Right atrium auricular region (tissue), 2 donors: Measurements from ENCODE around the gene PLEKHB2. TPM values are rescaled to one million over a fixed set of nuclear protein-coding genes. Genes with fewer than 3 reads are reported as not detected.
"Not testable (repeated sequence)": the region's sequence is repeated elsewhere in the genome, so short reads cannot be mapped to it uniquely, and the experiment has no call there.

ENCODE experiments used
- DNase-seq: peaks from one replicate; pipeline ENCODE4 v3.0.0-alpha.2; 2019; ENCODE audit warnings: low spot score
- H3K27ac ChIP-seq, 2 donors: fragments of 200-600 bp; sonication (generic); 1 replicate in 1 of 2; 2 replicates in 1 of 2; pipeline ENCODE4 v1.5.1; 2016 to 2019
- H3K27me3 ChIP-seq, 2 donors: fragments of 200-600 bp; sonication (generic); one replicate each; pipeline versions ENCODE4 v1.5.1 to v1.6.0; 2017 to 2019
- H3K36me3 ChIP-seq: fragments of 200-600 bp; sonication (generic); one replicate; pipeline ENCODE4 v1.5.1; 2016
- H3K4me1 ChIP-seq, 2 donors: fragments of 200-600 bp; sonication (generic); one replicate each; pipeline versions ENCODE4 v1.5.1 to v1.6.0; 2017 to 2019
- H3K4me3 ChIP-seq, 2 donors: fragments of 200-600 bp; sonication (generic); 1 replicate in 1 of 2; 2 replicates in 1 of 2; pipeline ENCODE4 v1.5.1; 2017 to 2019; ENCODE audit warnings: mild to moderate bottlenecking in 1 of 2, moderate library complexity in 1 of 2
- H3K9me3 ChIP-seq, 2 donors: fragments of 200-600 bp; sonication (generic); one replicate each; pipeline ENCODE4 v1.5.1; 2019
- total RNA-seq, 2 donors: library from RNA; depleted of rRNA; stranded (reverse); fragments of >200 nt; gene quantifications; one replicate each; pipeline ENCODE4 v1.1.0, GENCODE V29; 2016
- TF ChIP-seq, protein P1 (sequence below), 2 donors: fragments of 200-600 bp; sonication (generic); IDR thresholded peaks; one replicate each; pipeline ENCODE4 v1.5.1; 2019; ENCODE audit warnings: antibody characterized with exemption in 2 of 2

The PLEKHB2 gene
- total RNA-seq, 2 donors from 2014 or later: 40.5 to 44.8 TPM

DNA sequence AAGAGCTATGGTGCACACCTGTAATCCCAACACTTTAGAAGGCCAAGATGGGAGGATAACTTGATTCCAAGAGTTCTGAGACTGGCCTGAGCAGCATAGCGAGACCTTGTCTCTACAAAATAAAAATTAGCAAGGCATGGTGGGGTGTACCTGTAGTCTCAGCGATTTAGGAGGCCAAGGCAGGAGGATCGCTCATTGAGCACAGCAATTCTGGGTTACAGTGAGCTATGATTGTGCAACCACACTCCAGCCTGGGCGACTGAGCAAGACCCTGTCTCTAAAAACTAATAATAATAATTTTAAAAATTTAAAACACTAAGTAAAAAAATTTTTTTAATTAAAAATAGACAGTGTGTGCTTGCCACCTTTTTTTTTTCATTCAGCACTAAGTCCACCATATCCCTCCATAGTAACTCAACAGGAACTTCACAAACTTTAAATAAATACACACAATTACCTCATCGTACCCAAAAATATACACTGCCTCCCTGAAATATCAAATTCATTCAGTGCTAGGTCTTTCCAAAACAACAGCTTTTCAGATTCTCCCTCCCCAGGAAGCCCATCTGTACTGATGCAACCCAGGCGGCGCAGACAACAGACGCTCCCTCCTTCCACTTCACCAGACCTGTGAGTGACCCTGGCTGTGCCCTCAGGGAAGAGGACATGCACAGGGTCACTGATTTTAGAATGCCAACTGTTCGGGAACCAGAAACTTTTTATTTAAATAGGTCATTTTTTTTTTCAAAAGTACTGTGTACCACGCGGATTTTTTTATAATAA, 41.4 kb upstream of the PLEKHB2 start:
- Histone ChIP-seq H3K27ac (no peak overlapping the region), H3K9me3 (no peaks in the 10 kb centered on the region), H3K27me3 (no peaks in the 10 kb centered on the region), H3K4me3 (no peak overlapping the region), H3K4me1 (peaks cover 0 to 27% of the 10 kb centered on the region in 2 donors), H3K36me3 (peaks cover 37% of the 10 kb centered on the region)
- DNase-seq: no peak
- TF ChIP-seq, protein P1, sequence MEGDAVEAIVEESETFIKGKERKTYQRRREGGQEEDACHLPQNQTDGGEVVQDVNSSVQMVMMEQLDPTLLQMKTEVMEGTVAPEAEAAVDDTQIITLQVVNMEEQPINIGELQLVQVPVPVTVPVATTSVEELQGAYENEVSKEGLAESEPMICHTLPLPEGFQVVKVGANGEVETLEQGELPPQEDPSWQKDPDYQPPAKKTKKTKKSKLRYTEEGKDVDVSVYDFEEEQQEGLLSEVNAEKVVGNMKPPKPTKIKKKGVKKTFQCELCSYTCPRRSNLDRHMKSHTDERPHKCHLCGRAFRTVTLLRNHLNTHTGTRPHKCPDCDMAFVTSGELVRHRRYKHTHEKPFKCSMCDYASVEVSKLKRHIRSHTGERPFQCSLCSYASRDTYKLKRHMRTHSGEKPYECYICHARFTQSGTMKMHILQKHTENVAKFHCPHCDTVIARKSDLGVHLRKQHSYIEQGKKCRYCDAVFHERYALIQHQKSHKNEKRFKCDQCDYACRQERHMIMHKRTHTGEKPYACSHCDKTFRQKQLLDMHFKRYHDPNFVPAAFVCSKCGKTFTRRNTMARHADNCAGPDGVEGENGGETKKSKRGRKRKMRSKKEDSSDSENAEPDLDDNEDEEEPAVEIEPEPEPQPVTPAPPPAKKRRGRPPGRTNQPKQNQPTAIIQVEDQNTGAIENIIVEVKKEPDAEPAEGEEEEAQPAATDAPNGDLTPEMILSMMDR (IDR thresholded peaks at IDR 0.05): no peak

DNA sequence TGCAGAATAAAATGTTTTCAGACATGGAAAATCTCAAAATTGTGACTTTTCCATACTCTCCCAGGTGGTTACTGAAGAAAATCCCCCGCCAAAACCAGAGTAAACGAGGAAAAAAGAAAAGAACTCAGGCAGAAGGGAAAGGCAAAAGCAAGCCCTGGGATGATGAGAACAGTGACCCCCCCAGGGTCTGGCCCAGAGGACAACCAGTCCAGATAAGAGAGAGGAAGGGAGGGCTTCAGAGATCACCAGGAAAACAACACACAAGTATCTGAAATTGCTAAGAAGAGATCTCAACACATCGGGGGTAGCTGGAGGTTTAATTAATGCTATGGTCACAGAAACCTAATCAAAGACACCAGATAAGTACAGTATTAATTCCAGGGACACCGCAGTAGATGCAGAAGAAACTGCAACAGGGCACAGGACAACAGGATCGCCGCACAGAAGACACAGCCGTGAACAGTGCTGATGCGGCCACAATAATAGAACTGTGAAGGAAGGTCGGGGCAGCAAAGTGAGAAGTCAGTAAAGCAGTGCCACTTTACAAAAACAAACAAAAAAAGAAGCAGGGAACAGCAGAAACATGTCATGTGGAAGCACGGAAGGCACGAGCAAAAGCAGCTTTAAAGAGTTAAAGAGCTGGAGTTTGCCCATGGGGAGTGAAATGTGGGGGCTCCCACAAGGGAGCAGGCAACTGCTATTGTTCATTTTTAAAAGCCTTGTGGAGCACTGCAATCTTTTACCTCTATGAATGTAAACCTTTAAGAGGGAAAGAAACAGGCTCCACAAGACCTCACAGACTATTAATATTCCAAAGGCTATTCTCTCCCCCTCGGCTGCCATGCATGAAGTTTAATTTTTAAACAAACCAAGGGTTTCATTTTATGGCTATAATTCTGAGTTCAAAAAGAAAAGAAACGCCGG, 40.3 kb upstream of the PLEKHB2 start:
- TF ChIP-seq, protein P1 (IDR thresholded peaks at IDR 0.05): no peak
- Histone ChIP-seq H3K4me3 (no peak overlapping the region), H3K9me3 (no peaks in the 10 kb centered on the region), H3K27me3 (no peaks in the 10 kb centered on the region), H3K4me1 (peaks cover 0 to 22% of the 10 kb centered on the region in 2 donors), H3K27ac (no peak overlapping the region), H3K36me3 (peaks cover 40% of the 10 kb centered on the region)
- no peak for DNase-seq

DNA sequence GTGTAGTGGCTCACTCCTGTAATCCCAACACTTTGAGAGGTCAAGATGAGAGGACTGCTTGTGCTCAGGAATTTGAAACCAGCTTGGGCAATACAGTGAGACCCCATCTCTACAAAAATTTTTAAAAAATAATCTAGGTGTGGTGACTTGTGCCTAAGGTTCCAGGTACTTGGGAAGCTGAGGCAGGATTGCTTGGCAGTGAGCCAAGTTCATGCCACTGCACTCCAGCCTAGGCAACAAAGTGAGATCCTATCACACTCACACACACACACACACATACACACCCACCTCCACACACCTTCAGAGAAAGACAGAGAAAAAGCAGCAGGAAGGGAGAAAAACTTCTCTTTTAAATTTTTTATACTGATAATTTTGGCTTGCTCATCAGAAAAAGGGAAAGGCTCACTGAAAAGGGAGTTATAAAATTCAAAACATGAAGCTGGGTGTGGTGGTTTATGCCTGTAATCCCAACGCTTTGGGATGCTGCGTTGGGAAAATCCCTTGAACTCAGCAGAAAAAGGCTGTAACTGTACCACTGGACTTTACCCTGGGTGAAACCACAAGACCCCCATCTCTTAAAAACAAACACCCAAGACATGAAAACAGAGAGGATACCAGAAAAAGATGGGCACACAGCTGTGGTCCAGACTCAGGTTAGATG, 37.5 kb upstream of the PLEKHB2 start:
- Histone ChIP-seq H3K27me3 (no peaks in the 10 kb centered on the region), H3K4me1 (peaks cover 0 to 14% of the 10 kb centered on the region in 2 donors), H3K27ac (no peak overlapping the region), H3K4me3 (no peak overlapping the region), H3K9me3 (no peaks in the 10 kb centered on the region), H3K36me3 (peaks cover 58% of the 10 kb centered on the region)
- TF ChIP-seq, protein P1 (IDR thresholded peaks at IDR 0.05): no peak
- no peak for DNase-seq

DNA sequence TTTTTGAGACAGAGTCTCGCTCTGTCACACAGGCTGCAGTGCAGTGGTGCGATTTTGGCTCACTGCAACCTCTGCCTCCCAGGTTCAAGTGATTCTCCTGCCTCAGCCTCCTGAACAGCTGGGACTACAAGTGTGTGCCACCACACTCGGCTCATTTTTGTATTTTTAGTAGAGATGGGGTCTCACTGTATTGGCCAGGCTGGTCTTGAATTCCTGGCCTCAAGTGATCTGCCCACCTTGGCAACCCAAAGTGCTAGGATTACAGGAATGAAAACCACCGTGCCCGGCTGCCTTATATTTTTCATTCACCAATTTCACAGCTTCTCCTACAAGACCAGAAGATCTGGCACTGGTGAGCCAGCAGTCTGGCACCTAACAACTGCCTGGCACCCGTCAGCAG, 37.0 kb upstream of the PLEKHB2 start:
- Histone ChIP-seq H3K4me1 (peaks cover 0 to 14% of the 10 kb centered on the region in 2 donors), H3K36me3 (peaks cover 52% of the 10 kb centered on the region)
- H3K9me3 ChIP-seq, H3K27me3 ChIP-seq, DNase-seq, H3K27ac ChIP-seq, H3K4me3 ChIP-seq: not testable (repeated sequence)

DNA sequence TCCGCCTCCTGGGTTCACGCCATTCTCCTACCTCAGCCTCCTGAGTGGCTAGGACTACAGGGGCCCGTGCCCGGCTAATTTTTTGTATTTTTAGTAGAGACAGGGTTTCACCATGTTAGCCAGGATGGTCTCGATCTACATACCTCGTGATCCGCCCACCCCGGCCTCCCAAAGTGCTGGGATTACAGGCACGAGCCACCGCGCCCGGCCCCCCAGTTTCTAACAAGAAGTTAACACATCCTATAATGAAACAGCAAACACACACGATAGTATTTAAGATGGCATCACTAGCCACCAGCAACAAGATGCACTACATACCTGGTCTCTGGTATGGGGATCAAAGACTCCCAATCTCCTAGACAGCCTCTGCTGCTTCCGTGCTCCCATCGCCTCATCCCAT, 29.6 kb upstream of the PLEKHB2 start:
- peaks cover 72% of the 10 kb centered on the region for H3K36me3 ChIP-seq
- peaks cover 0 to 18% of the 10 kb centered on the region in 2 donors for H3K4me1 ChIP-seq
- not testable (repeated sequence) for H3K27ac ChIP-seq

DNA sequence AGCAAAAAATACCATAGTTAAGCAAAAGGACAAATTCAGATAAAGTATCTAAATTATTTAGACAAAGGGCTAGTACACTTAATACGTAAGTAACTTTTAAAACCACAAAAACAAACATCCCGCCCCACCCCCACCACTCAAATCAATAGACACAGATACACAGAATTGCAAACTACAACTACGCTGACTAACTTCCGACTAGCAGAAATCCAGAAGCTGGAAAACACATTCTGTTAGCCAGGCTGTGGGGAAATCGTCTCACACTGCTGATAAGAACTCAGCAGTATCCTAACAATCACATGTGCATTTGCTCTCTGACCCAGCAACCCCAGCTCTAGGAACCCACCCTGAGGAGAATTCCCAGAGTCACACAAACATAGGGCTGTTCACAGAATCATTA, 28.4 kb upstream of the PLEKHB2 start:
- Histone ChIP-seq H3K4me1 (peaks cover 0 to 27% of the 10 kb centered on the region in 2 donors), H3K27ac (no peak overlapping the region), H3K9me3 (no peaks in the 10 kb centered on the region), H3K36me3 (peaks cover 72% of the 10 kb centered on the region), H3K27me3 (no peaks in the 10 kb centered on the region), H3K4me3 (no peak overlapping the region)
- DNase-seq: no peak
- TF ChIP-seq, protein P1 (IDR thresholded peaks at IDR 0.05): no peak

More for the DNA sequence above, 29.6 kb upstream of the PLEKHB2 start:
- not testable (repeated sequence) for H3K27me3 ChIP-seq, DNase-seq, H3K4me3 ChIP-seq, H3K9me3 ChIP-seq
